HG02970 (cell line): ENCODE results near the gene SRPRA.
"Not testable (repeated sequence)": the region's sequence is repeated elsewhere in the genome, so short reads cannot be mapped to it uniquely, and the experiment has no call there.

Source experiments
- ATAC-seq: cut with Tn5 transposase; IDR thresholded peaks from one replicate; pipeline ENCODE4 v1.9.1; 2021; ENCODE audit warnings: mild to moderate bottlenecking, moderate library complexity, moderate number of reproducible peaks; ENCODE audit not compliant: unreplicated experiment, low FRiP score

Gene SRPRA, protein sequence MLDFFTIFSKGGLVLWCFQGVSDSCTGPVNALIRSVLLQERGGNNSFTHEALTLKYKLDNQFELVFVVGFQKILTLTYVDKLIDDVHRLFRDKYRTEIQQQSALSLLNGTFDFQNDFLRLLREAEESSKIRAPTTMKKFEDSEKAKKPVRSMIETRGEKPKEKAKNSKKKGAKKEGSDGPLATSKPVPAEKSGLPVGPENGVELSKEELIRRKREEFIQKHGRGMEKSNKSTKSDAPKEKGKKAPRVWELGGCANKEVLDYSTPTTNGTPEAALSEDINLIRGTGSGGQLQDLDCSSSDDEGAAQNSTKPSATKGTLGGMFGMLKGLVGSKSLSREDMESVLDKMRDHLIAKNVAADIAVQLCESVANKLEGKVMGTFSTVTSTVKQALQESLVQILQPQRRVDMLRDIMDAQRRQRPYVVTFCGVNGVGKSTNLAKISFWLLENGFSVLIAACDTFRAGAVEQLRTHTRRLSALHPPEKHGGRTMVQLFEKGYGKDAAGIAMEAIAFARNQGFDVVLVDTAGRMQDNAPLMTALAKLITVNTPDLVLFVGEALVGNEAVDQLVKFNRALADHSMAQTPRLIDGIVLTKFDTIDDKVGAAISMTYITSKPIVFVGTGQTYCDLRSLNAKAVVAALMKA

DNA sequence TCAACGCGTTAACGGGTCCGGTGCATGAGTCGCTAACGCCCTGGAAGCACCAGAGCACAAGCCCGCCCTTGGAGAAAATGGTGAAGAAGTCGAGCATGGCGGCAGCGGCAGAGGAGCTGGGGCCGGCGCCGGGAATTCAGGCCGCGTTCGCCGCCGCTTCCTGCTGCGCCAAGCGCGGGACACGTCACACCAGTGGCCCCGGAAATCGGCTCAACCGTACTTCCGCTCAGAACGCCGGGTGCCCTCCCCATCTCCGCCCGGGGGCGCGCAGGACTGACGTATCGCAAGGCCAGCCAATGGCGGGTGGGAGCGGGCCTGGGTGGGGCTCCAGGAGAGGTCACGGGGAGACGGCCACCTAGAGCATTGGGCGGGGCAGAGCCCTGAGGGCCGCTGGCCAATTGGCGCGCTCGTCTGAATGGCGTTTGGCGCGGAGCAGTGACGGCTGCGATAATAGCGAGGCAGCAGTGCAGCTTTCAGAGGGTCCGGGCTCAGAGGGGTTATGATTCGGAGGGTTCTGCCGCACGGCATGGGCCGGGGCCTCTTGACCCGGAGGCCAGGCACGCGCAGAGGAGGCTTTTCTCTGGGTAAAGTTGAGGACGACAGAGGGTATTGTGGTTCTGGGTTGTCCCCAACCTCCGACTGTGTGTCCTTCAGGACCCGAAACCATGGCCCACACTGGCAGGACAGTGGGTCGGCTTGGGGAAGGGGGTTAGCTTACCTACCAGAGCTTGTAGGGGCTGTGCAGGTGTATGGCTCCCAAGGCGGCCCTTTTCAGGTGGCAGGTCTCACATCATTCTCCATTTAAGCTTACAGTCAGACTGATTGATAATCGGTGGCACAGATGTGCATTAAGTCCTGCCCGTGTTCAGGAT, at the start of gene SRPRA, which contains the start of gene FOXRED1:
Gene SRPRA, minus strand, starts transcription at position 188 of the 872 bp plus-strand sequence. Its CDS starts 91 bp downstream, at position 97.
Gene FOXRED1, plus strand, starts transcription at position 447 of the 872 bp plus-strand sequence. Its CDS starts 53 bp downstream, at position 500.
- peak; percentile 99 for ATAC-seq

DNA sequence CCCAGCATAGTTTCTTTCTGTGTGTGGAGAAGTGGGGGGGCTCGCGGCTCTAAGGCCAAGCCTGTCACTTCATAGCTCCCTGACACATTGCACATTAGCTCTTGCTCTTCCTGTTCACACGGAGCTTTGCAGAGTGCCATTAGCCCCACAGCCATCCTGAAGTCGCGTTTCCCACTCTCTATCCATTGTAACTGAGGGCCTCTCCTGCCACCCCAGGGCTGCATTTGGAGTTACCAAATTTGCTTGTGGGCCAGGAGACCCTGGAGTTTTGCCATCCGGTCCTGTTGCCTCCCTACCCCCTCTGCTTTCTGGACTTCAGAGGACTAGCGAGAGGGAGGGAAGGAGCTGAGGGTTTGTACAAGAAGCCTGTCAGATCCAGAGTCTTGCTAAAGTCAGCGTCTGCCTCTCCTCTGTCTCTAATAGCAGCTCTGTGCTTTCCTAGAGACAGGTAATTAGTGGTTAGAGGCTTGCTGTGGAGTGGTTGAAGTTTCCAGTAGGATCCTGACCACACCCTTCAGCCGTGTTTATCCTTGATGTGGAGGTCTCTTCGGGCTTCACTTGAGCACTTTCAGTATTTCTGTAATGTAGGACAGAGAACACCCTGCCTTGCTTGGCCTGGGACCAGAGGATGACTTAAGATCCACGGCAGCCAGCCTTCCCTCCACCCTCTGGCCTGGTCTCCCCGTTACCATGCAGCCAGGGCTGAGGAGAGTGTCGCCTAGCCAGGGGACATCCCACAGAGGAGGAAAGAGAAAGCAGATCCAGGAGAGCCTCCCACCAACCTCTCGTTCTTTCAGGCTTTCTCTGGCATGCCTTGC, 49.3 kb upstream of the SRPRA start:
- ATAC-seq, result no peak

DNA sequence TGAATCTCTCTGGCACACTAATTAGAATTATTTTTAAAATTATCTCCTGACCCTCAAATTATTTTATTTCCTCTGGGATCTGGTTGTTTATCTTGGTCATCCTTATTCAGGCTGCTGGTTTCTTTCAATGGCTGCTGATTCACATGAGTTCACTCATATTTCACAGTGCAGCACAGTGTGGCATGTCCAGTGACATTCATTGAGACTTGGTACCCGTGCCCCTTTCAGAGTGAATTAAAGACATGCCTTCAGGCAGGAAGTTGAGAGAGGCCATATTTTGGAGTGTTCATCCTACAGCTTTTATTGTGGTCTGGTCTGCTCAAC, 48.7 kb upstream of the SRPRA start:
- ATAC-seq, result no peak

DNA sequence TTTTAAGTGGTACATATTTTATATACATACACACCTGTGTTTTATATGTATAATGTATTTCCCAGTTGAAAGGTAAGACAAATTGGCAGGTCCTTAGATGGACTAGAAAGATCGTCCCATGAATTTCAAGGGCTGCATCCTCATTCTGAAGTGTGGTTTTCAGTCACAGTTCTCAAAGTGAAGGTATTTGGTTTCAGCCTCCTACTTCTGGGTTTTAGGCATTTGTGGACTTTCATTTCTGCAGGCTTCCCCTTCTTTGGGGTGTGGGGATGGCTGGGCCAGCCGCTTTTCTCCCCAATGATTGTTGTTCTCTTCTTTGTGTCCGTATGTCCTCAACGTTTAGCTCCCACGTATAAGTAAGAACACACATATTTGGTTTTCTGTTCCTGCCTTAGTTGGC, 45.1 kb upstream of the SRPRA start:
- no peak for ATAC-seq

DNA sequence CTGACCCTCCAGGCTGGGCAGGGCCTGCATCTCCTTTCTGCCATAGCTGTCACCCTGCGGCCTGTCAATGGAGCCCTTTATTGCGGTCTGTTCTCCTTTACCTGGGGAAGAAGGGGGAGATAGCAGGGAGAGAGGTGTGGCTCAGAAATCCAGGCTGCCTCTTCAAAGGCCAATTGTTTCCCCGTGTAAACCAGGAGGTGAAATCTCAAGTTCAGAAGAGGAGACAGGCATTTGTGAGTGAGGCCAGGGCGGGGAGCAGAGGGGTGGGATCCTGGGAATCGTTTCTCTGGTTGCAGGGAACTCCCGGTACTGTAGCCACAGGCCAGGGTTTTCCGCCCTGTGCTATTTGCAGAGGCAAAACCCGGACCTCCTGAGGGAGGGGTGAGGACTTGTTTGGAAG, 44.3 kb upstream of the SRPRA start:
- ATAC-seq, result no peak

DNA sequence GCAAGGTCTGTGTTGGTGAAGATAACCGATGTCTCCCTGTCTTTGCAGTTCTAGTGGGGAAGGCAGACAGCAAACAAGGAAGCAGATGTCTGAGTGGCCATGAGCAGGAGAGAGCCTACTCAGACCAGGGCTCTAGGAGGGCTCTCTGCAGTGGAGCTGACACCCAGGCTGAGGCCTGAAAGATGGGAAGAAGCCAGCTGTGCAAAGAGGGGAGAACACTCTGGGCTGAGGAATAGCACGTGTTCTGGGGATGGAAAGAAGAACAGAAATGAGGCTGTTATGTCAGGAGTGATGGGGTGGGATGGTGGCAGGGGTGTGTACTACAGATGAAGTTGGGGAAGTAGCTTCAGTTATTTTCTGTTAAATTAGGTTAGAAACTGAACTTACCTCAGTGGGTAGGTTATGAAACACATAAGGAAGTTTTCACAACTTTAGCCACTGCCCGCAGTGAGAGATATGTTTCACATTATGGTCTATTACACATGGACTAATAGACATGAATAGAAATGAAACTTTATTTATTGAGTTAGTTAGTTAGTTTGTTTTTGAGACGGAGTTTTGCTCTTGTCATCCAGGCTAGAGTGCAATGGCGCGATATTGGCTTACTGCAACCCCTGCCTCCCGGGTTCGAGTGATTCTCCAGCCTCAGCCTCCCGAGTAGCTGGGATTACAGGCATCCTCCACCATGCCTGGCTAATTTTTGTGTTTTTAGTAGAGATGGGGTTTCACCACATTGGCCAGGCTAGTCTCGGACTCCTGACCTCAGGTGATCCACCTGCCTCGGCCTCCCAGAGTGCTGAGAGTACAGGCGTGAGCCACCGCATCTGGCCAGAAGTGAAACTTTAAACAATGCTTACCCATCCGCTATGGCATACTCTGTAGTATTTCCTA, 43.0 kb upstream of the SRPRA start:
- peak; percentile 45 for ATAC-seq

DNA sequence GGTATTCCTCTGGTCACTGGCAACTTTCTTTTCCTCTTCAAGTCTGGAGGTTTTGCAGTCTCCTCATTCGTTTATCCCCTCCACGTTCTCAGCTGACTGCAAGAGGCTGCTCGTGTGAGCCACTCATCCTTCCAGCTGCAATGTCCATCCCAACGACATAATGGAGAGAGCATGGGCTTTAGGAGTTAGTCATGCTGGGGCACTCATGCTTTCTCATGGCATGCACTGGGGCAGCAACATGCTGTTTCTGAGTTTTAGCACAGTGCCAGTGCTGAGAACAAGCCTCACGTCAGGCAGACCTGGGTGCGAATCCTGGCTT, 42.3 kb upstream of the SRPRA start:
- no peak for ATAC-seq

DNA sequence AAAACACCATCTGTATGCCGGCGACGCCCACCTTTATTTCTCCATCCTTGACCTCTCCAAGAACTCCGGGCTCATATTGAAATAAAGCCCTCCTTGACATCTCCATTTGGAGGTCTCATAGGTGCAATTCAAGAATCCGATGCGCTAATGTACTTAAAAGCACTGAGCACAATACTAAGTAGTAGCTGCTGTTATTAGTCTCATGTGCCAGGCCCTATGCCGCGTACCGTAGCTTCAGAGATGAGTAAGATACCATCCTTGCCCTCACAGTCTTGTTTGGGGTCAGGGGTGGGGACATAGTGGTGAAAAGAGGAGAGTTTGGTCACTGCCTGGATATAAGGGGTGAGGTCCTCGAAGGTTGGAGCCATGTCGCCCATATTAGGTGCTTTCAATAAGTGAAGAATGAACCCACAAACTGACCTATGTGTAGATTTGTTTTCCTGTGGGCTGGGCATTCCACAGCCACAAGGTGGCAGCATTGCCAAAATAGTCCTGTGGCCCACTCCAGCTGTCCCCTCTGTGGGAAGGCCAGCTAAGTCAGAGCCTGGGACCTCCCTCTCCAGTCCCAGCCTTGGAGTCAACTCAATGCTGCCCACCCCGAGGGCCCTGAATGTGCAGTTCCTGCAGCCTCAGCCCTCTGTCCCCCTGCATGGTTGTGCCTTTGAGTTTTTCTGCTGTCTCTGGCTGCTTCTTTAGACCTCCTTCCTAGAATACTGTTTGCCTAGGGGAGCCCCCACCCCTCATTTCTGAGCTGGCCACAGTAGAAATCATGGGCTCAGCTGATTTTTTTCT, 41.7 kb upstream of the SRPRA start:
- ATAC-seq, result no peak

DNA sequence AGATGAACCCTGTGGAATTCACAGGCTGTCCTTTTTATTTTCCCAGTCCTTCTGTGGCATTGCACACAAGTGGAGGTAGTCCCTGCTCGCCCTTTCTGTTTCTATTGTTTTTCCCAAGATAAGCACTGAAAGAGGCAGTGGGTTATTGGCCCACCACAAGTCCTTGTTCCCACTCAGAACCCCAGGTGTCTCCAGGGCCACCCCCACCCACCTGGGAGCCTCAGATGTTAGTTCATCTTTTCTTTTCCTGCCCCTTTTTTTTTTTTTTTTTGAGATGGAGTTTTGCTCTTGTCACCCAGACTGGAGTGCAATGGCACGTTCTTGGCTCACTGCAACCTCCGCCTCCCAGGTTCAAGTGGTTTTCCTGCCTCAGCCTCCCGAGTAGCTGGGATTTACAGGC, 40.1 kb upstream of the SRPRA start:
- ATAC-seq, result not testable (repeated sequence)

DNA sequence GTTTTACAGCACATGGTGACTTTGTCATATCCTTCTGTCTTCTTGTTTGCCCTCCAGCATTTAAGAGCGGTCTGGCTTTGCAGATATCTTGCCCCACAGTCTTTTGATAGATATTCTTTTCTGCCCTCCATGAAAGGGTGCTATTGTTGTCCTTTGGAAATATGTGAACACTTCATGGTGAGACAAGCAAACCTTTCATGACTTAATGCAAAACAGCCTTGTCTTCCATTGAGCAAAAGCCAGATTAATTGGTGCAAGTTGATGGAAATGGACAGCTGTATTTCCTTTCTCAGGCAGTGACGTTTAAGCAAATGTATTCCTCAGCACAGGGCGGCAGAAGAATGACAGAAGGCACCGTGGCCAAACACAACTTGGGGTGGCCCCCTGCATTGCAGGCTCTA, 39.6 kb upstream of the SRPRA start:
- ATAC-seq, result no peak

DNA sequence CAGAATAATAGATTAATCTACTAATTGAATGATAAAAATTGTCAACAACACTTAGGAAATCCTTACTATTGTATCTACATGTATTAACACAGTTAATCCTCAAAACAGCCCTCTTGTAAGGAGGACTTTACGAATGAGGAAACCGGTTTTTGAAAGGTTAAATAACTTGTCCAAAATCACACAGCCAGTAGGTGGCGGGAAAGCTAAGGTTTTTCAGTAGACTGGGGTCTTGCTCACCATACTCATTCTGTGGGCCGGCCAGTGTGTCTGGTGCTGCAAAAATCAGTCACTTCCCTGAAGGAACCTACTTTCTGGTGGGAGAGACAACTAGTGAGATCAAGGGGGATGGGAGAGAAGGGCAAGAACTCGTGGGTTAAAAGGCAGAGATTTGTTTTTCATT, 39.0 kb upstream of the SRPRA start:
- ATAC-seq, result no peak

DNA sequence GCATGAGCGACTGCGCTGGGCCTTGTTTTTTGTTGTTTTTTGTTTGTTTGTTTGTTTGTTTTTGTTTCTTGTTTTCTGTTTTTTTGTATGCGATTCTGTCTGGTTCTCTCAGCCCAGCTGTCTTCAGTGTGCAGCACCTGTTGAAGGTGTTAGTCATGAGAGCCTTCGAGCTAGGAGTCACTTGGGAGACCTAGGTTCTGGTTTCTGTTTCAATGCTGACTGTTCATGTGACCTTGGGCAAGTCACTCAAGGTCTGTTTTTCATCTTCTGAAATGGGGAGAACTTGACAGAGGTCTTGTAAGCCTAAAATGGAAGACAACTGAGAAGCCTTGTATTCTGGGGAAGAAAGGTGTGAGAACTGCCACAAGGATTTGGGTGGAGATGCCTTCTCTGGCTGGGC, 37.0 kb upstream of the SRPRA start:
- ATAC-seq, result no peak

DNA sequence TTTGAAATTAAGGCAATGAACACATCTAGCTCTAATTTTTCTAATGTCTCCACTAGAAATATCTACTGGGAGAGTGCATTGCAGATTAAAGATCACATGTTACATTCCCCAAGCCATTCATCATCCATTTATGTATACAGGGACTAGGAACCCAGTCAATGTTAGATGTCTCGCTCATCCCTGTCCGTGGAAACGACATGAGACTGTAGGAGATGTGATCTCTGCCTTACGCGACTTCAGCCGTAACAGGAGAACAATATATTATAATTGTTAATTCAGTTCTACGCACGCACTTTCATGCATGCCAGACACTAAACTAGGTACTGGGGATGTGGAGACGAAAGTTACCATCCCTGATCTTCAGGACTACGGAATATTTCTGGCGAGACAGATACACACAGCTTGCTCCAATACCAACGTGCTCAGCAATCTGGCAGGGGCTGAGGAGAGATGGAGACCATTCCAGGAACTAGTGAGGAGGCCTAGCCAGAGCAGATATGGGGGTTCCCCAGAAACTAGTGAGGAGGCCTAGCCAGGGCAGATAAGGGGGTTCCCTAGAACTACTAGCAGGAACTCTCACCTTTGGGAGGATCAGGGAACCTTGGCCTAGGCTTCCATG, 35.9 kb upstream of the SRPRA start:
- no peak for ATAC-seq

DNA sequence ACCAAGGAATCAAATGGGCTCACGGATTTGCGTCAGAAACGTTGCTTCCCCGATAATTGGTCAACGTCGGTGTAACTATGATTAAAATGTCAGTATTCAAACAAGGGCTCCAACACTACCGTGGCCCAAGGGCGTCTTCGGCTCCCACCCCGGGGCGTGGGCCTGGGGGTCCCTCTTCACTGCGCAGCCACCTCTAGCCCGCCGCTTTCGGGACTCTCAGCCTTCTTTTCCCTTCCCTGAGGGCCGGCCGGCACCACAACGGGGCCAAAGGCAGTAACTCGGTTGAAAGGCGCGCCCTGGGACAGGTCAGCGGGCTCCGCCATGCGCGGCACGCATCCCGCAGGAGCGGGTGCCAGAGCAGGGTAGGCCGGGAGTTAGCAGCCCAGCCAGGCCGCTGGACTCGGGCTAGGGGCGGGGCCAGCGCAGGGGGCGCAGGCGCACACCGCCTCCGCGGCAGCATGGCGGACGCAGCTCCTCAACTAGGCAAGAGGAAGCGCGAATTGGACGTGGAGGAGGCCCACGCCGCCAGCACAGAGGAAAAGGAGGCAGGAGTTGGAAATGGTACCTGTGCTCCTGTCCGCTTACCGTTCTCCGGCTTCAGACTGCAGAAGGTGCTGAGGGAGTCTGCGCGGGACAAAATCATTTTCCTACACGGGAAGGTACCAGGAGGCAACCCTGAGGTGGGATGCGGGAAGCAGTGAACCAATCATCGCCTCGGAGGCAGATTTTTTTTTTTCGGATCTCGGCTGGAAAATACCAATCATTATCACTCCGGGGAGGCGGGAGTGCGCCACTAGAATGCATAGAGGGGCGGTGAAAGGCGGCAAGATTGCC, 35.1 kb upstream of the SRPRA start, which contains the start of gene DCPS:
Gene DCPS, plus strand, starts transcription at position 438 of the 834 bp plus-strand sequence. Its CDS starts 21 bp downstream, at position 459.
- ATAC-seq, result peak; percentile 94

DNA sequence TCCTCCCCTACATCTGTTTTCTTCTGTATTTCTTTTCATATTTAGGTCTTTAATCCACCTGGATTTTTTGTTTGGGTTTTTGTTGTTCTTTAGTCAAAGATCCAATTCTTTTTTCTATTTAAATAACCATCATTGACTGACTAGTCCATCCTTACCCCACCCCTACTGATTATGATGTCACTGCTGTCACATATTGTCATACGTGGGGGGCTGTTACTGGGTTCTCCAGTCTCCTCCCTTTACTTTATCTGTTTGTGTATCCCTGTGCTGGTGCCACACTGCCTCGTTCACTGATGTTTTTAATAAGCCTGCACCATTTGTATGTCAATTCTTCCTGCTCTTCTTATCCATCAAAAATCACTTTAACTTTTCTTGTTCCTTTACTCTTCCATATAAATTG, 28.3 kb upstream of the SRPRA start:
- no peak for ATAC-seq

DNA sequence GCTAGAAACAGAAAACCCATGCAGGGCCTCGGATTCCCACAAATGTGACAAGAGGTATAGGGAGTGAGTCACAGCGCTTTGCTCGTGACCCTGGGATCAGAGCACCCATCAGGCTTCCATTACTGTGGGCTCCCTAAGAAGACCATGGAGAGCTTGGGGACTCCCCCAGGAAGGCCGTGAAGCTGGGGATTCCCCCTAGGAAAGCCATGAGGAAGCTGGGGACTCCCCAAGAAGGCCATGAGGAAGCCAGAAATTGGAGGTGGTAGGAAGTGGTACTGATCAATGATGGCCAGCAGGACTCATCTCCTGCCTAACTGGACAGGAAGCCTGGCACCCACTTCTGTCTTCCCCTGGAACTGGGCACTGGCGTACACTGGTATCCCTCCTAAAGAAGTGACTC, 25.0 kb upstream of the SRPRA start:
- no peak for ATAC-seq

DNA sequence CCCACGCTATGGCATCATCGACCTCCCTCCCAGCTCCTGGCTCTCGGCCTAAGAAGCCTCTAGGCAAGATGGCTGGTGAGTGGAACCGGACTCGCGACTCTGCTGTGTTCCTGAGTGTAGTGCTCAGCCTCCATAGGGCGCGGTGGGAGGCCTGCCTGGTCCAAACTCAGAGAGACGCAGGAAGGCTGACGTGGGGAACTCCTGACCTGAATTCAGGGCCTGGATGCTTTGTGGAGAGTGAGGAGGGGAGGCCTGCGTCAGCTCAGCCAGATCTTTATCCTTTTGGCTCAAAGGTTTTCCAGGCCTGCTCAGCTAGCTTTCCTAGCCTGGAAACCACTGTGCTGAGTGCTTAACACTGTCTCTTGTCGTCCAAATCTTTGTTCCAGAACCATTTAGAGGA, 22.2 kb upstream of the SRPRA start:
- ATAC-seq, result no peak
